ENCODE measurements around the gene ESRRA. TPM values are rescaled to one million over a fixed set of nuclear protein-coding genes. Genes with fewer than 3 reads are reported as not detected.
"Not testable (repeated sequence)": the region's sequence is repeated elsewhere in the genome, so short reads cannot be mapped to it uniquely, and the experiment has no call there.

Gene ESRRA
- total and polyA plus RNA-seq, 2 donors: 20.5 to 48.0 TPM

GRCh38 chr11:64304316-64305072 is 830 bp upstream of the ESRRA start:
- WGBS: under 1% methylated on average over 46 of the region's 46 CpGs
- DNase-seq (ENCODE audit: low read depth in 6 of 9, low spot score in 9 of 9): peak; percentile 73 to 95 (median 87)
- peaks cover 15 to 36% of the 10 kb centered on the region in 2 donors for H3K4me1 ChIP-seq (ENCODE audit: control insufficient read depth in 2 of 2, insufficient read depth in 2 of 2, low read length in 2 of 2)

DNA sequence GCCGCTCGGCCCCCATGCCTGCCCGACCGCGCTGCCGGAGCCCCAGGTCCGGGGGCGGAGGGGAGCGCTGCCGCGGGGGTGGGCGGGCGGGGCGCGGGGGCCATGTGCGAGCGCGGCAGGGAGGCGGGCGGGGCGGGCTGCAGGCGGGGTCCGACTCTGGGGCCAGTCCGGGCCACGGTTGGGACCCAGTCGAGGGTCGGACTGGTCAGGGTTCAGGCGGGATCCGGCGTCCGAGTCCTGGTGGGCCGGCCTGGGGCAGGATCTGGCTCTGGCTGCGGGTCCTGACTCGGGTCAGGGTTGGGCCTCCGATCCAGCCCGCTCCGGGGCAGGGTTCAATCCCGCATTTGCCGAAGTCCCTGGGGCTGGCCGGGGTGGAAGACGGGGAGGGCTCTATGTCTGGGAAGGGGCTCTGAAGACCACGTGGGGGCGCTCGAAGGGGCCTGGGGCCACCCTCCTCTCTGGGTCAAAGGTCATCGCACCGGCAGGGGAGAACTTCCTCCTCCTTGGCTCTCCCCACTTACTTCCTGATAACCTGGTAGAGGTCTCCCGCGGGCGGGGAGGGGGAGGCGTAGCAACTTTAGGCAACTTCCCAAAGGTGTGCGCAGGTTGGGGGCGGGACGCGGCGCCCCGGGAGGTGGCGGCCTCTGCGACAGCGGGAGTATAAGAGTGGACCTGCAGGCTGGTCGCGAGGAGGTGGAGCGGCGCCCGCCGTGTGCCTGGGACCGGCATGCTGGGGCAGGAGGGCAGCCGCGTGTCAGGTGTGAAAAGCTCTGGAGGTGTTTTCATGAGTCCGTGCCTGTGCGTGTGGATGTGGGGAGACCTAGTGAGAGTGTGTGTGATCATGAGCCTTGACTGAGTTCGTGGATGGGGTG is 603 bp downstream of the ESRRA start:
- WGBS: 1% methylated on average over 71 of the region's 71 CpGs
- Histone ChIP-seq H3K27ac (ENCODE audit: low read depth in 1 of 2, low read length in 1 of 2) (peak overlapping the region; percentile 84 to 86), H3K36me3 (ENCODE audit: control insufficient read depth in 2 of 2, insufficient read depth in 2 of 2, low read length in 1 of 2) (peaks cover 10 to 16% of the 10 kb centered on the region in 2 donors), H3K9me3 (ENCODE audit: control insufficient read depth in 2 of 2, insufficient read depth in 1 of 2, low read length in 1 of 2) (peaks cover 0 to 11% of the 10 kb centered on the region in 2 donors), H3K4me1 (ENCODE audit: control insufficient read depth in 2 of 2, insufficient read depth in 2 of 2, low read length in 2 of 2) (peaks cover 12 to 21% of the 10 kb centered on the region in 2 donors), H3K4me3 (ENCODE audit: low read length in 2 of 2) (peak overlapping the region; percentile 69 to 89), H3K27me3 (ENCODE audit: control insufficient read depth in 2 of 2, insufficient read depth in 1 of 2, low read length in 1 of 2) (peaks cover 14 to 32% of the 10 kb centered on the region in 2 donors)
- peak in 5 of 9 donors; percentile 64 to 84 (median 71) for DNase-seq (ENCODE audit: low read depth in 6 of 9, low spot score in 9 of 9)

More at GRCh38 chr11:64304316-64305072, 830 bp upstream of the ESRRA start:
- Histone ChIP-seq H3K9me3 (ENCODE audit: control insufficient read depth in 2 of 2, insufficient read depth in 1 of 2, low read length in 1 of 2) (peaks cover 0 to 25% of the 10 kb centered on the region in 2 donors), H3K27me3 (ENCODE audit: control insufficient read depth in 2 of 2, insufficient read depth in 1 of 2, low read length in 1 of 2) (peaks cover 26 to 47% of the 10 kb centered on the region in 2 donors), H3K4me3 (ENCODE audit: low read length in 2 of 2) (peak overlapping the region; percentile 50 to 89), H3K36me3 (ENCODE audit: control insufficient read depth in 2 of 2, insufficient read depth in 2 of 2, low read length in 1 of 2) (peaks cover 10 to 13% of the 10 kb centered on the region in 2 donors), H3K27ac (ENCODE audit: low read depth in 1 of 2, low read length in 1 of 2) (peak overlapping the region; percentile 90 to 91)

DNA sequence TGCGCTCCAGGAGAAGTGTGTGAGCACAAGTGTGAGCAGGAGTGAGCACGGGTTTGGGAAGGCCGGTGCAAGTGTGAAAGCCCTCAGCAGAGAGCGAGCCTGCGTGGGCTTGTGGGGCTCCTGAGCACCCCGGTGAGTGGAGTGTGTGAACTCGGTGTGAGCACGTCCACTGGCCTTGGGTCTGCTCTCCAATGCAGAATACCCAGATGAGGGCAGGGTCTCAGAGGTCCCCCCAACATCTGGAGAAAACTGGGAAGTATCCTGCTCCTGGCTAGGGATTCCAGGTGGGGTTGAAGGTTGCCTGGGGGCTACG is 1.2 kb downstream of the ESRRA start:
- no peak for DNase-seq (ENCODE audit: low read depth in 6 of 9, low spot score in 9 of 9)
- Histone ChIP-seq H3K27ac (ENCODE audit: low read depth in 1 of 2, low read length in 1 of 2) (peak overlapping the region in 1 of 2 donors; percentile 70), H3K36me3 (ENCODE audit: control insufficient read depth in 2 of 2, insufficient read depth in 2 of 2, low read length in 1 of 2) (peaks cover 14 to 16% of the 10 kb centered on the region in 2 donors), H3K4me3 (ENCODE audit: low read length in 2 of 2) (peak overlapping the region; percentile 69 to 89), H3K27me3 (ENCODE audit: control insufficient read depth in 2 of 2, insufficient read depth in 1 of 2, low read length in 1 of 2) (peaks cover 8 to 27% of the 10 kb centered on the region in 2 donors), H3K9me3 (ENCODE audit: control insufficient read depth in 2 of 2, insufficient read depth in 1 of 2, low read length in 1 of 2) (peaks cover 0 to 7% of the 10 kb centered on the region in 2 donors), H3K4me1 (ENCODE audit: control insufficient read depth in 2 of 2, insufficient read depth in 2 of 2, low read length in 2 of 2) (peaks cover 10 to 21% of the 10 kb centered on the region in 2 donors)
- WGBS: 42% methylated on average over 9 of the region's 9 CpGs

- Histone ChIP-seq H3K27ac (ENCODE audit: low read depth in 1 of 2, low read length in 1 of 2) (no peak overlapping the region), H3K9me3 (ENCODE audit: control insufficient read depth in 2 of 2, insufficient read depth in 1 of 2, low read length in 1 of 2) (peaks cover 0 to 4% of the 10 kb centered on the region in 2 donors), H3K4me3 (ENCODE audit: low read length in 2 of 2) (peak overlapping the region; percentile 69 to 89), H3K4me1 (ENCODE audit: control insufficient read depth in 2 of 2, insufficient read depth in 2 of 2, low read length in 2 of 2) (peaks cover 10 to 21% of the 10 kb centered on the region in 2 donors), H3K36me3 (ENCODE audit: control insufficient read depth in 2 of 2, insufficient read depth in 2 of 2, low read length in 1 of 2) (peaks cover 14 to 16% of the 10 kb centered on the region in 2 donors), H3K27me3 (ENCODE audit: control insufficient read depth in 2 of 2, insufficient read depth in 1 of 2, low read length in 1 of 2) (peaks cover 3 to 21% of the 10 kb centered on the region in 2 donors)
- DNase-seq (ENCODE audit: low read depth in 6 of 9, low spot score in 9 of 9): no peak
- 91% methylated on average over 15 of the region's 15 CpGs for WGBS
Observed at GRCh38 chr11:64306876-64307622, 1.7 kb downstream of the ESRRA start.

- Histone ChIP-seq H3K4me1 (ENCODE audit: control insufficient read depth in 2 of 2, insufficient read depth in 2 of 2, low read length in 2 of 2) (peaks cover 10 to 25% of the 10 kb centered on the region in 2 donors), H3K36me3 (ENCODE audit: control insufficient read depth in 2 of 2, insufficient read depth in 2 of 2, low read length in 1 of 2) (peaks cover 16 to 18% of the 10 kb centered on the region in 2 donors), H3K27me3 (ENCODE audit: control insufficient read depth in 2 of 2, insufficient read depth in 1 of 2, low read length in 1 of 2) (peaks cover 2 to 14% of the 10 kb centered on the region in 2 donors)
- not testable (repeated sequence) for H3K4me3 ChIP-seq (ENCODE audit: low read length in 2 of 2); H3K27ac ChIP-seq (ENCODE audit: low read depth in 1 of 2, low read length in 1 of 2); H3K9me3 ChIP-seq (ENCODE audit: control insufficient read depth in 2 of 2, insufficient read depth in 1 of 2, low read length in 1 of 2); DNase-seq (ENCODE audit: low read depth in 6 of 9, low spot score in 9 of 9)
- 97% methylated on average over 5 of the region's 5 CpGs for WGBS
Observed at GRCh38 chr11:64307795-64308194, 2.5 kb downstream of the ESRRA start.

DNA sequence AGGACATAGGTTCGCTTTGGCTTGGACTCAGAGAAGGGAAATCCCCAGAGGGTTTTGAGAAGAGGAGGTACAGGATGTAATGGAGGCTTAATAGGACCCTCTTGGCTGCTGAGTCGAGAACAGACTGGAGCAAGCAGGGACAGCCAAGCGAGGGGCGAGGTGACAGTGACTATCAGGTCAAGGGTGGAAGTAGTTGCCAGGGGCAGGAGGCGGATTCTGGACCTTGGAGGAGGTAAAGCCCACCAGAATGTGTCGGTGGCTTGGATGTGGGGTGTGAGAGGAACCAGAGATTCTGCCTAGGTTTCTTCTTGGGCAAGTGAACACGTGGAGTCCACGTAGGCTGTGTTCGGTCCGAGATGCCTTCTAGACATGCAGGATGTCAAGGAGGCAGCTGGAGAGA is 7.6 kb downstream of the ESRRA start:
- Histone ChIP-seq H3K36me3 (ENCODE audit: control insufficient read depth in 2 of 2, insufficient read depth in 2 of 2, low read length in 1 of 2) (peaks cover 35 to 36% of the 10 kb centered on the region in 2 donors), H3K27ac (ENCODE audit: low read depth in 1 of 2, low read length in 1 of 2) (no peak overlapping the region), H3K27me3 (ENCODE audit: control insufficient read depth in 2 of 2, insufficient read depth in 1 of 2, low read length in 1 of 2) (no peaks in the 10 kb centered on the region), H3K4me3 (ENCODE audit: low read length in 2 of 2) (no peak overlapping the region), H3K4me1 (ENCODE audit: control insufficient read depth in 2 of 2, insufficient read depth in 2 of 2, low read length in 2 of 2) (peaks cover 4 to 19% of the 10 kb centered on the region in 2 donors), H3K9me3 (ENCODE audit: control insufficient read depth in 2 of 2, insufficient read depth in 1 of 2, low read length in 1 of 2) (peaks cover 0 to 1% of the 10 kb centered on the region in 2 donors)
- no peak for DNase-seq (ENCODE audit: low read depth in 6 of 9, low spot score in 9 of 9)
- WGBS: 96% methylated on average over 10 of the region's 10 CpGs

- Histone ChIP-seq H3K4me1 (ENCODE audit: control insufficient read depth in 2 of 2, insufficient read depth in 2 of 2, low read length in 2 of 2) (peaks cover 4 to 23% of the 10 kb centered on the region in 2 donors), H3K9me3 (ENCODE audit: control insufficient read depth in 2 of 2, insufficient read depth in 1 of 2, low read length in 1 of 2) (peaks cover 1 to 4% of the 10 kb centered on the region in 2 donors), H3K27me3 (ENCODE audit: control insufficient read depth in 2 of 2, insufficient read depth in 1 of 2, low read length in 1 of 2) (no peaks in the 10 kb centered on the region), H3K36me3 (ENCODE audit: control insufficient read depth in 2 of 2, insufficient read depth in 2 of 2, low read length in 1 of 2) (peaks cover 35 to 36% of the 10 kb centered on the region in 2 donors), H3K4me3 (ENCODE audit: low read length in 2 of 2) (no peak overlapping the region), H3K27ac (ENCODE audit: low read depth in 1 of 2, low read length in 1 of 2) (no peak overlapping the region)
- 95% methylated on average over 18 of the region's 18 CpGs for WGBS
- no peak for DNase-seq (ENCODE audit: low read depth in 6 of 9, low spot score in 9 of 9)
Observed at GRCh38 chr11:64313491-64314145, 8.3 kb downstream of the ESRRA start.

DNA sequence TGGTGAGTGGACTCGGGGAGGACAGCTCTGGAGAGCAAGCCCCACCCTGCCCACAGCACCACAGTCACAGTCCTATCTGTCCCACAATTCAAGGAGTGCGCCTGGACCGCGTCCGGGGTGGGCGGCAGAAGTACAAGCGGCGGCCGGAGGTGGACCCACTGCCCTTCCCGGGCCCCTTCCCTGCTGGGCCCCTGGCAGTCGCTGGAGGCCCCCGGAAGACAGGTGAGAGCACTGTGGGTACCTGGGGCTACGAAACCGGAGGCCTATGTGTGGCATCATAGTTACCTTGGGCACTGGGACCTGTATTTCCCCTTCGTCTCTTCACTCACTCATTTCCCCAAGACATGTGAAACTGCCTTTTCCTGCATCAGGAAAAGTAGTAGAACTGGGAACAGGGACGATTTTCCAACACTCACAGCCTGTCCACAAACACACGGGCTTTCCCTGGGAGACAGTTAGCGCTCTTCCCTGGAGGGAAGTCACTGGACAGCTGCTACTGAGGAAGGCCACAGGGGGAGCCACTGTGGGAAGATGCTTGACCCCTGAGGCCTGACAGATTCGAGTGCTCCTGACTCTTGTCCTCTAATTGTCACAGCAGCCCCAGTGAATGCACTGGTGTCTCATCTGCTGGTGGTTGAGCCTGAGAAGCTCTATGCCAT is 9.0 kb downstream of the ESRRA start:
- Histone ChIP-seq H3K4me3 (ENCODE audit: low read length in 2 of 2) (no peak overlapping the region), H3K4me1 (ENCODE audit: control insufficient read depth in 2 of 2, insufficient read depth in 2 of 2, low read length in 2 of 2) (peaks cover 9 to 29% of the 10 kb centered on the region in 2 donors), H3K27ac (ENCODE audit: low read depth in 1 of 2, low read length in 1 of 2) (no peak overlapping the region), H3K27me3 (ENCODE audit: control insufficient read depth in 2 of 2, insufficient read depth in 1 of 2, low read length in 1 of 2) (no peaks in the 10 kb centered on the region), H3K36me3 (ENCODE audit: control insufficient read depth in 2 of 2, insufficient read depth in 2 of 2, low read length in 1 of 2) (peaks cover 32 to 36% of the 10 kb centered on the region in 2 donors), H3K9me3 (ENCODE audit: control insufficient read depth in 2 of 2, insufficient read depth in 1 of 2, low read length in 1 of 2) (peaks cover 1 to 4% of the 10 kb centered on the region in 2 donors)
- WGBS: 97% methylated on average over 19 of the region's 19 CpGs
- no peak for DNase-seq (ENCODE audit: low read depth in 6 of 9, low spot score in 9 of 9)

Measured in thymus (tissue), 11 donors.